ENCODE results near the gene SNX2. TPM values are rescaled to one million over a fixed set of nuclear protein-coding genes. Genes with fewer than 3 reads are reported as not detected.

SNX2 gene
- total and polyA plus RNA-seq, 9 of the 15 experiments (the other 6 are each of a cell fraction or from before 2014, with no cell fraction given): 35.2 to 86.0 (median 58.1) TPM

DNA sequence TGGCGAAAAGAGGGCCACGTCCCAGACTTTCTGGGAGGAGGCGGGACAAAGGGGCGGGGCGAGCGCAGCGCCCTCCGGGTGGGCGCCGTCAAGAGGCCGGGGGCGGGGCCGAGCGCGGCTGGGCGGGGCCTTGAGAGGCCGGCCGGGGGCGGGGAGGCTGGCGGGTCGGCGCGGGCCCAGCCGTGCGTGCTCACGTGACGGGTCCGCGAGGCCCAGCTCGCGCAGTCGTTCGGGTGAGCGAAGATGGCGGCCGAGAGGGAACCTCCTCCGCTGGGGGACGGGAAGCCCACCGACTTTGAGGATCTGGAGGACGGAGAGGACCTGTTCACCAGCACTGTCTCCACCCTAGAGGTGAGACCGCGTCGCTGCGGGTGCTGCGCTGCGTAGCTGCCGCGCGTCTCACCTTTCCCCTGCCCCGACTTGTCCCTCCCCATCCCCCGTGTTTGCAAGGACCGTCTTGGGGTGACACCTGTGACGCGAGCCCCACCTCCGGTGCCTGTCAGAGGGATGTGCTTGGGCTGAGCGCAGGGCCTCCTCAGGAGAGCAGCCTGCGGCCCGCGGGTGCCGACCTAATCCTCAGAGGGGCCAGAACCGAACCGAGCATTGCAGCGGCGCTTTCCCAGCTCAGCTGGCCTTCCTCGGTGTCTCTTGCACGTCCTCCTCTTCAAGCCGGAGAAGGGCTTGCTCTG, at the start of gene SNX2 (continued):
- no peak for TF ChIP-seq HSF4 (CRISPR knock-in tag; IDR thresholded peaks at IDR 0.05; ENCODE audit: borderline replicate concordance)
- TF ChIP-seq GABPB2 (CRISPR knock-in tag; conservative IDR thresholded peaks at IDR 0.05): no peak
- TF ChIP-seq ZNF511 (CRISPR knock-in tag; IDR thresholded peaks at IDR 0.05): 0 out of 2 replicates have a peak, but pooled peaks have one; percentile 33
- no peak for TF ChIP-seq SPI1 (IDR thresholded peaks at IDR 0.05; ENCODE audit: borderline replicate concordance, low read depth, low read length)
- TF ChIP-seq, protein P1, sequence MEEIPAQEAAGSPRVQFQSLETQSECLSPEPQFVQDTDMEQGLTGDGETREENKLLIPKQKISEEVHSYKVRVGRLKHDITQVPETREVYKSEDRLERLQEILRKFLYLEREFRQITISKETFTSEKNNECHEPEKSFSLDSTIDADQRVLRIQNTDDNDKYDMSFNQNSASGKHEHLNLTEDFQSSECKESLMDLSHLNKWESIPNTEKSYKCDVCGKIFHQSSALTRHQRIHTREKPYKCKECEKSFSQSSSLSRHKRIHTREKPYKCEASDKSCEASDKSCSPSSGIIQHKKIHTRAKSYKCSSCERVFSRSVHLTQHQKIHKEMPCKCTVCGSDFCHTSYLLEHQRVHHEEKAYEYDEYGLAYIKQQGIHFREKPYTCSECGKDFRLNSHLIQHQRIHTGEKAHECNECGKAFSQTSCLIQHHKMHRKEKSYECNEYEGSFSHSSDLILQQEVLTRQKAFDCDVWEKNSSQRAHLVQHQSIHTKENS (CRISPR knock-in tag; IDR thresholded peaks at IDR 0.05): no peak
- no peak for TF ChIP-seq HOXB6 (CRISPR knock-in tag; IDR thresholded peaks at IDR 0.05; ENCODE audit: borderline replicate concordance)
- TF ChIP-seq ZC3H4 (CRISPR knock-in tag; IDR thresholded peaks at IDR 0.05; ENCODE audit: borderline replicate concordance): 0 out of 2 replicates have a peak, but pooled peaks have one; percentile 28
- TF ChIP-seq NR2C1 (IDR thresholded peaks at IDR 0.05): no peak
- TF ChIP-seq NR2C1 (tag; IDR thresholded peaks at IDR 0.05): no peak
- no peak for TF ChIP-seq PHTF2 (CRISPR knock-in tag; IDR thresholded peaks at IDR 0.05)
- TF ChIP-seq, protein P2, sequence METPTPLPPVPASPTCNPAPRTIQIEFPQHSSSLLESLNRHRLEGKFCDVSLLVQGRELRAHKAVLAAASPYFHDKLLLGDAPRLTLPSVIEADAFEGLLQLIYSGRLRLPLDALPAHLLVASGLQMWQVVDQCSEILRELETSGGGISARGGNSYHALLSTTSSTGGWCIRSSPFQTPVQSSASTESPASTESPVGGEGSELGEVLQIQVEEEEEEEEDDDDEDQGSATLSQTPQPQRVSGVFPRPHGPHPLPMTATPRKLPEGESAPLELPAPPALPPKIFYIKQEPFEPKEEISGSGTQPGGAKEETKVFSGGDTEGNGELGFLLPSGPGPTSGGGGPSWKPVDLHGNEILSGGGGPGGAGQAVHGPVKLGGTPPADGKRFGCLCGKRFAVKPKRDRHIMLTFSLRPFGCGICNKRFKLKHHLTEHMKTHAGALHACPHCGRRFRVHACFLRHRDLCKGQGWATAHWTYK (CRISPR knock-in tag; IDR thresholded peaks at IDR 0.05): no peak
- TF ChIP-seq POLR2AphosphoS5 (IDR thresholded peaks at IDR 0.05; ENCODE audit: control insufficient read depth, insufficient read depth, low read depth, low read length): peak; percentile 75; the same call in 1 of the 2 replicates
- TF ChIP-seq PML (IDR thresholded peaks at IDR 0.05; ENCODE audit: low read length): no peak
- TF ChIP-seq ZFP1 (CRISPR knock-in tag; IDR thresholded peaks at IDR 0.05): no peak
- TF ChIP-seq, protein P3, sequence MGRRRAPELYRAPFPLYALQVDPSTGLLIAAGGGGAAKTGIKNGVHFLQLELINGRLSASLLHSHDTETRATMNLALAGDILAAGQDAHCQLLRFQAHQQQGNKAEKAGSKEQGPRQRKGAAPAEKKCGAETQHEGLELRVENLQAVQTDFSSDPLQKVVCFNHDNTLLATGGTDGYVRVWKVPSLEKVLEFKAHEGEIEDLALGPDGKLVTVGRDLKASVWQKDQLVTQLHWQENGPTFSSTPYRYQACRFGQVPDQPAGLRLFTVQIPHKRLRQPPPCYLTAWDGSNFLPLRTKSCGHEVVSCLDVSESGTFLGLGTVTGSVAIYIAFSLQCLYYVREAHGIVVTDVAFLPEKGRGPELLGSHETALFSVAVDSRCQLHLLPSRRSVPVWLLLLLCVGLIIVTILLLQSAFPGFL (CRISPR knock-in tag; IDR thresholded peaks at IDR 0.05): no peak
- TF ChIP-seq E2F6 (IDR thresholded peaks at IDR 0.05; ENCODE audit: borderline replicate concordance in 1 of 2, extremely low read depth in 1 of 2, insufficient read depth in 1 of 2, insufficient read length in 1 of 2, low read depth in 1 of 2, low read length in 1 of 2, poor library complexity in 1 of 2, severe bottlenecking in 1 of 2): peak; percentile 66 to 84
- no peak for TF ChIP-seq ARID2 (IDR thresholded peaks at IDR 0.05)
- TF ChIP-seq SUPT5H (IDR thresholded peaks at IDR 0.05): peak; percentile 85
- TF ChIP-seq KDM1A (IDR thresholded peaks at IDR 0.05): peak in 1 of 2 experiments; percentile 68; a peak in 1 of 4 replicates
- TF ChIP-seq MITF (IDR thresholded peaks at IDR 0.05): peak; percentile 67

Measured in K562 (cell line).